ENCODE measurements around the gene TSPAN6. TPM values are rescaled to one million over a fixed set of nuclear protein-coding genes. Genes with fewer than 3 reads are reported as not detected.
A peak's percentile ranks its signal among the peaks of the same experiment; 100 is the strongest.

The TSPAN6 gene
- polyA plus RNA-seq, 3 donors = not detected

- no peak overlapping the region for H2AFZ ChIP-seq (ENCODE audit: insufficient read depth, low read depth, low read length, poor library complexity, severe bottlenecking)
- 93% methylated on average over 3 of the region's 5 CpGs for WGBS (ENCODE audit: insufficient coverage)
- no peaks in the 10 kb centered on the region for H3K36me3 ChIP-seq (replicated peaks in 1 of 2; ENCODE audit: control insufficient read depth in 1 of 2, insufficient read depth in 2 of 2, low read length in 2 of 2)
- H3K9me3 Mint-ChIP-seq = peaks cover 0 to 7% (median 0%) of the 10 kb centered on the region in 7 donors
- no peak overlapping the region for H3K4me2 ChIP-seq (replicated peaks; ENCODE audit: extremely low read depth, low read length, poor library complexity, severe bottlenecking)
- H3K9me3 ChIP-seq (replicated peaks in 1 of 2; ENCODE audit: control insufficient read depth in 1 of 2, insufficient read depth in 1 of 2, low read length in 2 of 2) = no peaks in the 10 kb centered on the region
- no peak overlapping the region for H3K4me3 ChIP-seq (replicated peaks in 1 of 3; ENCODE audit: low read depth in 2 of 3, low read length in 3 of 3)
- intact Hi-C loops (cut with micrococcal nuclease) = no loop called here
- no peak overlapping the region for H3K27ac Mint-ChIP-seq
- H3K27ac ChIP-seq (ENCODE audit: low read depth in 1 of 2, low read length in 2 of 2) = no peak overlapping the region
- no peaks in the 10 kb centered on the region for H4K20me1 ChIP-seq (ENCODE audit: insufficient read depth, low read length)
- peaks cover 3 to 16% of the 10 kb centered on the region in 2 donors for H3K27me3 ChIP-seq (ENCODE audit: control insufficient read depth in 2 of 2, insufficient read depth in 2 of 2, low read length in 2 of 2)
- no peak overlapping the region for H3K9ac ChIP-seq (ENCODE audit: insufficient read depth, low read length, poor library complexity, severe bottlenecking)
- peaks cover 13 to 26% (median 22%) of the 10 kb centered on the region in 3 donors for H3K27me3 Mint-ChIP-seq (ENCODE audit: low read depth in 3 of 3)
- peaks cover 15 to 16% of the 10 kb centered on the region in 2 donors for H3K4me1 ChIP-seq (ENCODE audit: control insufficient read depth in 1 of 2, insufficient read depth in 2 of 2, low read length in 2 of 2)
- DNase-seq = no peak
- peak overlapping the region in 1 of 2 donors; percentile 13 for H3K4me3 Mint-ChIP-seq
- H3K4me1 Mint-ChIP-seq = peaks cover 13% of the 10 kb centered on the region
- no peaks in the 10 kb centered on the region for H3K36me3 Mint-ChIP-seq
- TF ChIP-seq CTCF (IDR thresholded peaks at IDR 0.05) = no peak
- no peaks in the 10 kb centered on the region for H3K79me2 ChIP-seq (ENCODE audit: insufficient read depth, low read length)
Observed at GRCh38 chrX:100677611-100678181, 41.1 kb upstream of the TSPAN6 start.

- Mint-ChIP-seq H3K4me1 (peaks cover 12% of the 10 kb centered on the region), H3K4me3 (peak overlapping the region in 1 of 2 donors; percentile 28), H3K27me3 (ENCODE audit: low read depth in 3 of 3) (peaks cover 18 to 35% (median 19%) of the 10 kb centered on the region in 3 donors), H3K9me3 (peaks cover 0 to 10% (median 0%) of the 10 kb centered on the region in 7 donors), H3K27ac (peak overlapping the region in 1 of 7 donors; percentile 53), H3K36me3 (no peaks in the 10 kb centered on the region)
- intact Hi-C loops (cut with micrococcal nuclease) = no loop called here
- H3K27ac ChIP-seq (ENCODE audit: low read depth in 1 of 2, low read length in 2 of 2) = no peak overlapping the region
- H3K79me2 ChIP-seq (ENCODE audit: insufficient read depth, low read length) = no peaks in the 10 kb centered on the region
- WGBS (ENCODE audit: insufficient coverage) = no CpG with 5 or more reads among the region's 2 CpGs
- H3K4me1 ChIP-seq (ENCODE audit: control insufficient read depth in 1 of 2, insufficient read depth in 2 of 2, low read length in 2 of 2) = peaks cover 15 to 16% of the 10 kb centered on the region in 2 donors
- DNase-seq = peak; percentile 22 to 50 (median 43)
- H2AFZ ChIP-seq (ENCODE audit: insufficient read depth, low read depth, low read length, poor library complexity, severe bottlenecking) = no peak overlapping the region
- TF ChIP-seq CTCF (IDR thresholded peaks at IDR 0.05) = no peak
- H3K9me3 ChIP-seq (replicated peaks in 1 of 2; ENCODE audit: control insufficient read depth in 1 of 2, insufficient read depth in 1 of 2, low read length in 2 of 2) = no peaks in the 10 kb centered on the region
- no peaks in the 10 kb centered on the region for H4K20me1 ChIP-seq (ENCODE audit: insufficient read depth, low read length)
- no peak overlapping the region for H3K9ac ChIP-seq (ENCODE audit: insufficient read depth, low read length, poor library complexity, severe bottlenecking)
- no peaks in the 10 kb centered on the region for H3K36me3 ChIP-seq (replicated peaks in 1 of 2; ENCODE audit: control insufficient read depth in 1 of 2, insufficient read depth in 2 of 2, low read length in 2 of 2)
- no peak overlapping the region for H3K4me2 ChIP-seq (replicated peaks; ENCODE audit: extremely low read depth, low read length, poor library complexity, severe bottlenecking)
- H3K4me3 ChIP-seq (replicated peaks in 1 of 3; ENCODE audit: low read depth in 2 of 3, low read length in 3 of 3) = no peak overlapping the region
- peaks cover 4 to 20% of the 10 kb centered on the region in 2 donors for H3K27me3 ChIP-seq (ENCODE audit: control insufficient read depth in 2 of 2, insufficient read depth in 2 of 2, low read length in 2 of 2)
Observed at GRCh38 chrX:100674705-100675104, 38.1 kb upstream of the TSPAN6 start.
